Effector memory CD8-positive, alpha-beta T cell (primary cell): Measurements from ENCODE around the gene ALG12.
A peak's percentile ranks its signal among the peaks of the same experiment; 100 is the strongest.

Experiments used
- ATAC-seq: fragments of 150-1000 bp; cut with Tn5 transposase; replicated peaks from 2 replicates; pipeline ENCODE4 v1.10.0; 2021; ENCODE audit warnings: mild to moderate bottlenecking, moderate library complexity
- DNase-seq, 3 experiments: peaks; one replicate each; pipeline ENCODE4 v3.0.0; 2021
- H3K27ac Mint-ChIP-seq, 2 donors: one replicate each; pipeline ENCODE4 v1.8.0; 2022; ENCODE audit warnings: mild to moderate bottlenecking in 2 of 2, mixed read lengths in 2 of 2, moderate library complexity in 2 of 2
- H3K27me3 Mint-ChIP-seq, 2 donors: one replicate each; pipeline ENCODE4 v1.8.0; 2022; ENCODE audit warnings: mixed read lengths in 2 of 2
- H3K36me3 Mint-ChIP-seq: one replicate; pipeline ENCODE4 v1.8.0; 2022; ENCODE audit warnings: mild to moderate bottlenecking, moderate library complexity, mixed read lengths; ENCODE audit not compliant: insufficient read depth
- H3K4me1 Mint-ChIP-seq, 2 donors: one replicate each; pipeline ENCODE4 v1.8.0; 2022; ENCODE audit warnings: low read depth in 2 of 2, mixed read lengths in 2 of 2
- H3K4me3 Mint-ChIP-seq, 2 donors: one replicate each; pipeline ENCODE4 v1.8.0; 2022; ENCODE audit warnings: mild to moderate bottlenecking in 2 of 2, mixed read lengths in 2 of 2, moderate library complexity in 2 of 2
- H3K9me3 Mint-ChIP-seq, 2 donors: one replicate each; pipeline ENCODE4 v1.8.0; 2022; ENCODE audit warnings: mixed read lengths in 2 of 2

ALG12 gene

GRCh38 chr22:49911881-49912625, 6.2 kb downstream of the ALG12 start:
- peaks cover 11 to 18% of the 10 kb centered on the region in 2 donors for H3K4me1 Mint-ChIP-seq
- H3K27ac Mint-ChIP-seq = no peak overlapping the region
- no peaks in the 10 kb centered on the region for H3K9me3 Mint-ChIP-seq
- DNase-seq = no peak
- no peak overlapping the region for H3K4me3 Mint-ChIP-seq
- peaks cover 35% of the 10 kb centered on the region for H3K36me3 Mint-ChIP-seq
- H3K27me3 Mint-ChIP-seq = no peaks in the 10 kb centered on the region
- no peak for ATAC-seq

- no peak for DNase-seq
- peaks cover 34% of the 10 kb centered on the region for H3K36me3 Mint-ChIP-seq
- H3K27me3 Mint-ChIP-seq = no peaks in the 10 kb centered on the region
- no peak for ATAC-seq
- H3K9me3 Mint-ChIP-seq = no peaks in the 10 kb centered on the region
- H3K4me3 Mint-ChIP-seq = no peak overlapping the region
- peaks cover 11% of the 10 kb centered on the region in 2 donors for H3K4me1 Mint-ChIP-seq
- peak overlapping the region in 1 of 2 donors; percentile 77 for H3K27ac Mint-ChIP-seq
Measured at GRCh38 chr22:49910229-49911155, 7.7 kb downstream of the ALG12 start.

- H3K27me3 Mint-ChIP-seq = no peaks in the 10 kb centered on the region
- no peak for DNase-seq
- H3K27ac Mint-ChIP-seq = peak overlapping the region in 1 of 2 donors; percentile 77
- H3K4me3 Mint-ChIP-seq = no peak overlapping the region
- no peaks in the 10 kb centered on the region for H3K9me3 Mint-ChIP-seq
- H3K36me3 Mint-ChIP-seq = peaks cover 34% of the 10 kb centered on the region
- no peak for ATAC-seq
- H3K4me1 Mint-ChIP-seq = peaks cover 11 to 13% of the 10 kb centered on the region in 2 donors
Measured at GRCh38 chr22:49909476-49910205, 8.6 kb downstream of the ALG12 start.

- Mint-ChIP-seq H3K4me3 (no peak overlapping the region), H3K27ac (peak overlapping the region; percentile 89 to 91), H3K4me1 (peaks cover 11 to 13% of the 10 kb centered on the region in 2 donors), H3K9me3 (no peaks in the 10 kb centered on the region), H3K27me3 (no peaks in the 10 kb centered on the region), H3K36me3 (peaks cover 44% of the 10 kb centered on the region)
- ATAC-seq = no peak
- DNase-seq = no peak
Measured at GRCh38 chr22:49907807-49908206, 10.4 kb downstream of the ALG12 start.

GRCh38 chr22:49906799-49907290, 11.4 kb downstream of the ALG12 start:
- no peak for DNase-seq
- H3K27ac Mint-ChIP-seq = peak overlapping the region; percentile 89 to 91
- ATAC-seq = no peak
- H3K36me3 Mint-ChIP-seq = peaks cover 37% of the 10 kb centered on the region
- no peak overlapping the region for H3K4me3 Mint-ChIP-seq
- peaks cover 11 to 18% of the 10 kb centered on the region in 2 donors for H3K4me1 Mint-ChIP-seq
- H3K9me3 Mint-ChIP-seq = no peaks in the 10 kb centered on the region
- H3K27me3 Mint-ChIP-seq = no peaks in the 10 kb centered on the region

- Mint-ChIP-seq H3K27ac (peak overlapping the region; percentile 64 to 91), H3K36me3 (peaks cover 37% of the 10 kb centered on the region)
Measured at GRCh38 chr22:49906071-49906798, 12.0 kb downstream of the ALG12 start.

GRCh38 chr22:49905465-49905864, 12.8 kb downstream of the ALG12 start:
- no peaks in the 10 kb centered on the region for H3K27me3 Mint-ChIP-seq
- no peak for DNase-seq
- peaks cover 34% of the 10 kb centered on the region for H3K36me3 Mint-ChIP-seq
- no peak for ATAC-seq
- peaks cover 0 to 9% of the 10 kb centered on the region in 2 donors for H3K9me3 Mint-ChIP-seq
- peaks cover 9 to 25% of the 10 kb centered on the region in 2 donors for H3K4me1 Mint-ChIP-seq
- peak overlapping the region; percentile 64 to 91 for H3K27ac Mint-ChIP-seq
- no peak overlapping the region for H3K4me3 Mint-ChIP-seq

More at GRCh38 chr22:49906071-49906798, 12.0 kb downstream of the ALG12 start:
- DNase-seq = no peak
- H3K9me3 Mint-ChIP-seq = peaks cover 0 to 5% of the 10 kb centered on the region in 2 donors
- no peak for ATAC-seq
- no peaks in the 10 kb centered on the region for H3K27me3 Mint-ChIP-seq
- H3K4me3 Mint-ChIP-seq = no peak overlapping the region
- peaks cover 11 to 24% of the 10 kb centered on the region in 2 donors for H3K4me1 Mint-ChIP-seq

- no peaks in the 10 kb centered on the region for H3K27me3 Mint-ChIP-seq
- H3K4me3 Mint-ChIP-seq = no peak overlapping the region
Measured at GRCh38 chr22:49904040-49904369, 14.2 kb downstream of the ALG12 start.

GRCh38 chr22:49903322-49904039, 14.8 kb downstream of the ALG12 start:
- Mint-ChIP-seq H3K4me3 (no peak overlapping the region), H3K36me3 (peaks cover 33% of the 10 kb centered on the region), H3K4me1 (peaks cover 8 to 25% of the 10 kb centered on the region in 2 donors), H3K27ac (peak overlapping the region in 1 of 2 donors; percentile 46), H3K9me3 (peaks cover 0 to 9% of the 10 kb centered on the region in 2 donors), H3K27me3 (no peaks in the 10 kb centered on the region)
- ATAC-seq (no peak), DNase-seq (no peak)

More at GRCh38 chr22:49904040-49904369, 14.2 kb downstream of the ALG12 start:
- Mint-ChIP-seq H3K36me3 (peaks cover 37% of the 10 kb centered on the region), H3K9me3 (peaks cover 0 to 9% of the 10 kb centered on the region in 2 donors), H3K4me1 (peaks cover 8 to 25% of the 10 kb centered on the region in 2 donors), H3K27ac (peak overlapping the region in 1 of 2 donors; percentile 46)
- no peak for ATAC-seq
- DNase-seq = no peak

- peaks cover 26% of the 10 kb centered on the region for H3K36me3 Mint-ChIP-seq
- no peak overlapping the region for H3K4me3 Mint-ChIP-seq
- ATAC-seq (no peak), DNase-seq (no peak)
- no peak overlapping the region for H3K27ac Mint-ChIP-seq
- H3K4me1 Mint-ChIP-seq = peaks cover 4 to 14% of the 10 kb centered on the region in 2 donors
- no peaks in the 10 kb centered on the region for H3K27me3 Mint-ChIP-seq
- peaks cover 0 to 9% of the 10 kb centered on the region in 2 donors for H3K9me3 Mint-ChIP-seq
Measured at GRCh38 chr22:49901457-49901856, 16.8 kb downstream of the ALG12 start.

- Mint-ChIP-seq H3K27ac (peak overlapping the region in 1 of 2 donors; percentile 16), H3K4me1 (peaks cover 4 to 17% of the 10 kb centered on the region in 2 donors), H3K9me3 (peaks cover 0 to 9% of the 10 kb centered on the region in 2 donors), H3K27me3 (no peaks in the 10 kb centered on the region), H3K4me3 (no peak overlapping the region), H3K36me3 (peaks cover 26% of the 10 kb centered on the region)
- DNase-seq (no peak), ATAC-seq (no peak)
Measured at GRCh38 chr22:49900441-49901230, 17.6 kb downstream of the ALG12 start.
